Measurements from ENCODE around the gene MICAL3.
"Not testable (repeated sequence)": the region's sequence is repeated elsewhere in the genome, so short reads cannot be mapped to it uniquely, and the experiment has no call there.

Gene MICAL3, protein sequence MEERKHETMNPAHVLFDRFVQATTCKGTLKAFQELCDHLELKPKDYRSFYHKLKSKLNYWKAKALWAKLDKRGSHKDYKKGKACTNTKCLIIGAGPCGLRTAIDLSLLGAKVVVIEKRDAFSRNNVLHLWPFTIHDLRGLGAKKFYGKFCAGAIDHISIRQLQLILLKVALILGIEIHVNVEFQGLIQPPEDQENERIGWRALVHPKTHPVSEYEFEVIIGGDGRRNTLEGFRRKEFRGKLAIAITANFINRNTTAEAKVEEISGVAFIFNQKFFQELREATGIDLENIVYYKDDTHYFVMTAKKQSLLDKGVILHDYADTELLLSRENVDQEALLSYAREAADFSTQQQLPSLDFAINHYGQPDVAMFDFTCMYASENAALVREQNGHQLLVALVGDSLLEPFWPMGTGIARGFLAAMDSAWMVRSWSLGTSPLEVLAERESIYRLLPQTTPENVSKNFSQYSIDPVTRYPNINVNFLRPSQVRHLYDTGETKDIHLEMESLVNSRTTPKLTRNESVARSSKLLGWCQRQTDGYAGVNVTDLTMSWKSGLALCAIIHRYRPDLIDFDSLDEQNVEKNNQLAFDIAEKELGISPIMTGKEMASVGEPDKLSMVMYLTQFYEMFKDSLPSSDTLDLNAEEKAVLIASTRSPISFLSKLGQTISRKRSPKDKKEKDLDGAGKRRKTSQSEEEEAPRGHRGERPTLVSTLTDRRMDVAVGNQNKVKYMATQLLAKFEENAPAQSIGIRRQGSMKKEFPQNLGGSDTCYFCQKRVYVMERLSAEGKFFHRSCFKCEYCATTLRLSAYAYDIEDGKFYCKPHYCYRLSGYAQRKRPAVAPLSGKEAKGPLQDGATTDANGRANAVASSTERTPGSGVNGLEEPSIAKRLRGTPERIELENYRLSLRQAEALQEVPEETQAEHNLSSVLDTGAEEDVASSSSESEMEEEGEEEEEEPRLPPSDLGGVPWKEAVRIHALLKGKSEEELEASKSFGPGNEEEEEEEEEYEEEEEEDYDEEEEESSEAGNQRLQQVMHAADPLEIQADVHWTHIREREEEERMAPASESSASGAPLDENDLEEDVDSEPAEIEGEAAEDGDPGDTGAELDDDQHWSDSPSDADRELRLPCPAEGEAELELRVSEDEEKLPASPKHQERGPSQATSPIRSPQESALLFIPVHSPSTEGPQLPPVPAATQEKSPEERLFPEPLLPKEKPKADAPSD (N-terminal part only)

DNA sequence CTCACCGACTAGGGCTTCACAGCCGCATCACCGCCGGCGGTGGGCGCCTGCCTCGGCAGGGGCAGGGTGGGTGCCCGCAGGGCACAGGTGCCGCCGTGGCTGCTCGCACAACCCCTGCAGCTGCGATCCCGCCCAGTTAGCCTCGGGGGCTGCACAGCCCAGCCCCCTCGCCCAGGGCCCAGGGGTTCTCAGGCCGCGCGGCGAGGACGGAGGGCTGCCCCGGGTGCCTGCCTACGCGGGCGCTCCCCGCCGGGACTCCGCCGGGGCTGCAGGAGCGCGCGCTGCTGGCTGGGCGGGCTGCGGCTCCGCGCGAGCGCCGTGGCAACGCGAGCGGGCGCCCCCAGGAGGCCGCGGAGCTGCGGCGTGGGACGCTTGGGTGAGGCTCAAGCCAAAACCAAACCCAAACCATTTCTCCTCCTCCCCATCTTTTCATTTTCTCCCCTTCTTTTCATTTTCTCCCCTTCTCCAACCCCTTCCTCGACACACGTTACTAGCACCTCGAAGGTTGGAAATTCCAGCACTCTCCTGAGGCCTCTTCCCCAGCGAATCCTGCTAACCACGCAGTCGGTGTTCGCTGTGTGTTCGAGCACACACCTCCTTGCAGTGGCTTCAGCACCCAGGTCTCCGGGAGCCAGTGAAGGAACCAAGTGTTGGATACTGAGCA is at the start of gene MICAL3:
MICAL3 (minus strand) TSS at position 286 of the 664 bp plus-strand sequence. CDS start 117,749 bp downstream, outside the sequence.
- DNase-seq (ENCODE audit: low spot score) = peak; percentile 65

DNA sequence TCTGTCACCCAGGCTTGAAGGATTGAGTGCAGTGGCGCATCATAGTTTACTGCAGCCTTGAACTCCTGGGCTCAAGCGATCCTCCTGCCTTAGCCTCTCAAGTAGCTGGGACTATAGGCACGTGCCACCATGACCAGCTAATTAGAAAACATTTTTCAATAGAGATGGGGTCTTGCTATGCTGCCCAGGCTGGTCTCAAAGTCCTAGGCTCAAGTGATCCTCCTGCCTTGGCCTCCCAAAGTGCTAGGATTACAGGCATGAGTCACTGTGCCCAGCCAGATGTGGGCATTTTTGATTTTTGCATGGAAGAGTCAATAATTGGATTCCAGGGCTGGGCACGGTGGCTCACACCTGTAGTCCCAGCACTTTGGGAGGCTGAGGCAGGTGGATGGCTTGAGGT is 49.6 kb upstream of the MICAL3 start:
- not testable (repeated sequence) for DNase-seq (ENCODE audit: low spot score)

DNA sequence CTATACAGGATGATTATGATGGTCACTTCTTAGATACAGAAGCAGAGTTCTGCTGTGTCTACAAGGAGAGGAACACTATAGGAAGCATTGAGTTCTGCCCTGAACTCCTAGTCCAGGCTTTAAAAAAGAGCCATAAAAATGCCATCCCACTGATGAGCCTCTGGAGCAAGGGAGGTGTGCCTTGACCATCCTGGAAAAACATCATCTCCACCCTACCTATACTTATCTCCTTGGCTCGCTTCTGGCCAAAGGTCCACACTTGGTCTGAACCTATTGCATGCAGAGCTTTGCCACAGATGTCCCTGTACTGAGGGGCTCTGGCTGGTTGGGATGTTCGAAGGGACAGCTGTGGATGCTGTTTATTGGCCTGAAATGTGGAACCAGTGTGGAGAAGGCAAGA is 49.1 kb upstream of the MICAL3 start:
- DNase-seq (ENCODE audit: low spot score) = no peak

DNA sequence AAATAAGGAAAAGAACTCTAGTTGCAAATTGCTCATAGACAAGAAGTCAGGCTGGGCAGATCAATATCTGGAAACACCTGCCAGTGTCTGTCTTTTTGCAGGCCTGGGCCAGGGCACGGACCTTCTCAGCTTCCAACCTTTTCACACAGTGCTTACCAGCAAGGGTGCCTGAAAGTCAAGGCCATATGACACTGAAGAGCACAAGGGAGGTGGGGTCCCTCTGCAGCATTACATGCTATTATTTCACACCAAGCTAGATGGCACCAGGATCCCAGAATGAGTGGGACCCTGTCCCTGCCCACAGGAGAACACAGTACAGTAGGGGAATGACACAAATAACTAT is 47.6 kb upstream of the MICAL3 start:
- DNase-seq (ENCODE audit: low spot score) = no peak

DNA sequence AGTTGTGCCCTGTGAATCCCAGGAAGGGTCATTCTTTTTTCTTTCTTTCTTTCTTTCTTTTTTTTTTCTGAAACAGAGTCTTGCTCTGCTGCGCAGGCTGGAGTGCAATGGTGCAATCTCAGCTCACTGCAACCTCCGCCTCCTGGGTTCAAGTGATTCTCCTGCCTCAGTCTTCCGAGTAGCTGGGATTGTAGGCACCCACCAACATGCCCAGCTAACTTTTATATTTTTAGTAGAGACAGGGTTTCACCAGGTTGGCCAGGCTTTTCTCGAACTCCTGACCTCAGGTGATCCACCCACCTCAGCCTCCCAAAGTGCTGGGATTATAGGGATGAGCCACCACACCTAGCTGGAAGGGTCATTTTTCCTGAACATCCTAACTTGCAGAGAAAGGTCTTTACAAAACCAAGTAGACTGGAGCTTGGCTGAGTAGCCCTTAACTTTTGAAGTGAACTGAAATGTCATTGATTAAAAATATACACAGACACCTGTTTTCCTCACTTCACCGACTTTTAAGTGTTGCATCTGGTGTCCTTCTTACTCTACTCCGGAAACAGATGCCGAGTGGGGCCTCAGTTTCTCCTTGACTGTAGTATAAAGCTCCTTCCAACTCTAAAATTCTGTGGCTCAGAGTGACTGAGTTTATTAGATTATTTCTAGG is 47.1 kb upstream of the MICAL3 start:
- not testable (repeated sequence) for DNase-seq (ENCODE audit: low spot score)

DNA sequence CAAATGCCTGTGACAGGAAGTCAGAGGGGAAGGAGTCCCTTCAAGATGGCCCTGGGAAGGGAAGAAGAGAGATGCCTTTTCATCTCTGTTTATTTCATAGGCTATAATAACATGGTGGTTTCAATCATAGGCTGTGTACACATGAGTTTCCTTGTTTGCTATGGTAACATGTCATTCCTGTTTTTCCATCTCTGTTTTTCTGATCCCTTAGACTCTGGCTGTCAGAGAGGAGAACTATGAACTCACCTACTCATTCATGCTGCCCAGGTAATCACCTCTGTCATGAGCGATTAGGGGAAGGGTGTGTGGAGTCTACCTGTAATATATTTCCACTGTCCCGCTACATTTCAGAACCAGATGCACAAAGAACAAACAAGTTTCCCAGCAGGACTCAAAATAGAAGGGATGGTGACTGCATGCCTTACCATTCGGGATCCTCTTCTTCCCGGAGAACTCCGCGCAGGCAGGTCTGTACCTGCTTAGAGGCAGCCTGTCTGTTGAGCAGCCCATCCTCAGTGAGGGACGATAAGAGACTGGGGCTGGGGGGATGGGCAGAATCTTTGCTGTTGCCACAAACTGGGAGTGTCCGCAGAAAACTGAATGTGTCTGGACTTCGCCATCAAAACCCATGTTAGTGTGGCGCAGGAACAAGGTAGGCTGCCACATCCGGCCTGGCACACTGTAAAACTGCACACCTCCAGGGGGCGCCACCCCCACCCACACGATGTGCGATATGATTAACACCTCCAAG is 46.4 kb upstream of the MICAL3 start:
- no peak for DNase-seq (ENCODE audit: low spot score)

DNA sequence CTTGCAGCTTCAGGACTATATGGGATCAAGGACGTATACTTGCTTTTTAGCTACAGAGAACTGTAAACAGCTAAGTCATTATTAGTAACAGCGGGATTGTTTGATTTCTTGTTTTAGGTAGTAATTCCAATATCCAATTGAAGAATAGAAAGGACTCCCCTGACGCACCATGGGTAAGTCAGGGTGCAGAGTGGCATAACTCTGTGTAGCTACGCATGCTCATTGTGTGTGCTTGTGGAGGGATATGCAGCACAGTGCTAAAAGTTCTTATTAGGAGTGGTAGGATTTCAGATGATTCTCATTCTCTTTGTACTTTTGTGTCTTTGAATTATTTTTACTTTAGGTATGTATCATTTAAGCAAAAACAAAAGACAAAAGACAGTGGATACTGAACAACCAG is 45.7 kb upstream of the MICAL3 start:
- no peak for DNase-seq (ENCODE audit: low spot score)

DNA sequence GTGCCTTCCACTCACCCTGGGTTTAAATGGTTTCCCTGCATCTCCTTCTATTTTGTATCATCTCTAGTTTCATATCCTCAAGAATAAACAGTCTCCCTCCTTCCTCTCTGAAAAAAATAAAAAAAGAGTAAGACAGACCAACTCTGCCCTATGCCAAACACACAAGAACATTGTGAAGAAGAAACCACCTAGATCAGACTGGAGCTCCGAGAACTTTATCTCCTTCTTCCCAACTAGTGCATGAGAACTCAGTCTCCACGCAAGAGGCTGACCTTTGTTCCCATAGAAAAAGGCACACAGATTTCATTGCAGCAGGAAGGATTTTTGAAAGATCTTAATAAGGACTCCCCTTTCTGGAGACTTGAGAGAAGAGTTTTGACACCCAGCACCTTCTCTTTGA is 44.7 kb upstream of the MICAL3 start:
- no peak for DNase-seq (ENCODE audit: low spot score)

DNA sequence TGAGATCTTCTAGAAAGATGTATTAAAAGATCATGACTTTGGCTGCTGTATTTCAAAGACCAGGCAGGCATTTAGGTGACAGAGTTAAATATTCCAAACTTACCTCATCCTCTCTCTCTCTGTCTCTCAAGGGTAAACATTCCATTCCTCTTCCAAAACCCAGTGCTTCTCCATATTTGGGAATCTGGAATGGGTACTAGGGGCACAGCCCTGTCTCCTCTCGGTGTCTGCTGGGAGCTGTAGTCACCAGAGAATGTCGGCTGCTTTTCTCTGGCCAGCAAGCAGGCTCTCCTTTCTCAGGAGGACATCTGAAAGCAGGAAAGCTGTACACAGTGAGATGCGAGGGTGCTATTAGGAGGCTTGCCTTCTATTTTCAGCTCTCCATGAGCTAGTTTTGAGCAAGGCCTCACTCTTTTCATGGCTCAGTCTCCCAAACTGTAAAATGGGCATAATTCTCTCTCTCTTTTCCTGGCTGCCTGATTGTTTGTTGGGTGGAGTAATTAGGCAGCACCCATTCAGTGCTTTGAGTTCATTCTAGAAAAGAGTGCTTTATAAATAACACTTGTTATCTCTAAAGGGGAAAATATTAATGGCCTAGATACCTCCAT is 44.1 kb upstream of the MICAL3 start:
- no peak for DNase-seq (ENCODE audit: low spot score)

DNA sequence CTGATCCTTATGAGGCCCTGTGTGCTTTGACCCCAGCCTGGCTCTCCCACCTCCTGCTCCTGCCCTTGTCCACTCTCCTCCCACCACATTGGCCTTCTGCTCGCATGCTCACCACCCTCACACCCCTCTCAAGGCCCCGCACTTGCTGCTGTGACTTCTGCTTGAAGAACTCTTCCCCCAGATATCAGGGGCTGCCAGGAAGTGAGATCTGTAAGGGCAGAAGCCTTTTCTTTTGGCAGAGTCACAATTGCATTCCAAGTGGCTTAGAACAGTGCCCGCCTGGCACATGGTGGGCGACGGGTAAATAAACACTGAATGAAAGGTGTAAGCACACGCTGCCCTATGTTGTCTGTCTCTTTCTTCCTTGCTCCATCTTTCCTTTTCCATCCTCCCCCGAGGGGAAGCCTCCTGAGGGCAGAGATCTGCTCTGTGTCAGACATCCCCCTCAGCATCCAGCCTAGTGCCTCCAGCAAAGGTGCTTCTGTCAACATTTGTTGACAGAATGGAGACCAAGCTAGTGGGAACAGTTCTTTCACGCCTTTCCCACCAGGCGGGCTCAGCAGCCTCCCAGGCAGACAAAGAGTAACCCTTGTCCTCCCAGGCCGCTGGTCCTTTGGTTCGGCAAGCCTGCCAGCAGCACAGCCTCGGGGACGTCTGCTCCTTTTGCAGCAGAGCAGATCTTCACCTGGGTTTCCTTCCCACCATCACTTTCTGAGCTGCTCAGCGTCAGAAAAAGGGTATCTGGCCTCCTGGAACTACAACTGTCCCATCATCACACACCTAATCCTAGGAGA is 43.4 kb upstream of the MICAL3 start:
- DNase-seq (ENCODE audit: low spot score) = no peak

DNA sequence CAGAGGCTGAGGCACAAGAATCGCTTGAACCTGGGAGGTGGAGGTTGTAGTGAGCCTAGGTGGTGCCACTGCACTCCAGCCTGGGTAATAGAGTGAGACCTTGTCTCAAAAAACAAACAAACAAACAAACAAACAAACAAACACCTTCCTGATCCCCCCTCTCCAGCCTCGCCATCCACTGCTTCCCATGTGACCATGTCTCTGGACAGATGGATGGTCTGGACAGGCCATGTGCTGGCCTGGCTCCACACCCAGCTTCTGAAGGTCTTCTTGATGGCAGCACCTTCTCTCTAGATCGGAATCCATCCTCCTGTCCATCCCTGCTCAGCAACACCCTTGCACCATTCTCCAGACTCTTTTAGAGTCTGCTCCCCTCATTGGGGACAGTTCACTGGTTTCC is 42.8 kb upstream of the MICAL3 start:
- no peak for DNase-seq (ENCODE audit: low spot score)

DNA sequence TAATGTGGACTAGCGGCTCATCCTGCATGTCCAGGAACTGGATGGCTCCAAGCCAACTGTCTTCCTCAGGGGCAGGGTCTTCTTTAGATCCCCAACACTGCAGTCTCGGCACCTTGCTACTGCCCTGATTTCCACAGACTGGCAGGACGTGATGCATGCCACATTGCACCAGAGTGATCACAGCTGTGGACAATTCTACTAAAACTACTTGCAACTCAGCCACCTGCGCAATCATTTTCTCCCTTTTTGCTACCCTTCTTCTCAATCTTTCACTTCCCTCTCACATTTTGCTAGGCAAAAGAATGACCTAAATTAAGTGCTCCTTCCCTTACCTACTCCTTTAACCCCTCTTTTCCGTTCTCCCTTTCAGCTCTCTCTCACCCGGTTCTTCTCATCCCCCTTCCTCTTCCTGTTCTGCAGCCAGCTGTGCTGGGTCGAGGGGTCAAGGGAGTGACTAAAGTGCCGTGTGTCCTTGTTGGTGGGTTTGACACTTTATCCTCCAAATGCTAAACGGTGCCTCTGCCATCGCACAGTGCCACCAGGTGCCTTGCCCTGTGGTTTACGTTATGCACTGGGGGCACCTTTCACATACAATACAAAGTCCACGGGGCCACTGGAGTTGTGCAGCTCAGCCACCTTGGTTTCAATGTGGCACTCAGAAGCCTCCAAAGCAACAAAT is 42.0 kb upstream of the MICAL3 start:
- no peak for DNase-seq (ENCODE audit: low spot score)

DNA sequence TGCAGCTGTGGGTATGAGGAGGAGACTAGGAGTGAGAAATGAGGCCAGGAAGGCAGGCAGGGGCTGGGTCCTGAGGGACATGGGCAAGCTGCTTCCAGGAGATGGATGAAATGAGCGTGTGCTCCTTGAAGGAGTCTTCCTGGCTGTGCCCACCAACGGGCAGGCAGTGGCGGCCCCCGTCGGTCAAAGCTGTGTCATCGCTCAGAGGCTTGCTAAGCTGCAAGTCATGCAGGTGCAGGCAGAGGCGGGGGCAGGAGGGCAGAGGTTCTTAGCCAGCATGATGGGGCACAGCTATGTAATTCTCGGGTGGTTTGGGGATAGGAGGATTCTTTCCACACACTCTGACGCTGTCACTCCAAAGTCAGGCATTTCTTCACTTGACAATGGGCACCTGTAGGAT is 40.9 kb upstream of the MICAL3 start:
- no peak for DNase-seq (ENCODE audit: low spot score)

DNA sequence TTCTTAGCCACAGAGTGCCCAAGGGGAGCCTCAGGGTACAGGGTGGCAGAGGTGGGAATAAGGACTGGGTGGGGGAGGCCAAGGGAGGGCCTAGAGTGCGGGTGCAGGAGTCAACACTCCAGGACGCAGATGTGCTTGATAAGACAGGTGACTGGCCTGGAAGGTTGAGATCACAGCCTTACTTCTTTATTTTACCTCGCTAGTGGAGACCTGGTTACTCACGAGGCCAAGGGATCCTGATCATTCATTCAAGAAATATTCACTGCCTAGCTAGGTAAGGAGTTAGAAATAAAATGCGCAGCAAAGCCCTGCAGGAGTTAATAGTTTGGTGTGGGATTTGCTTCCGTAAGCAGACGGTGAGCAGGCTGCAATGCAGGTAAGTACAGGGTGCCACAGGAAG is 40.3 kb upstream of the MICAL3 start:
- DNase-seq (ENCODE audit: low spot score) = no peak

DNA sequence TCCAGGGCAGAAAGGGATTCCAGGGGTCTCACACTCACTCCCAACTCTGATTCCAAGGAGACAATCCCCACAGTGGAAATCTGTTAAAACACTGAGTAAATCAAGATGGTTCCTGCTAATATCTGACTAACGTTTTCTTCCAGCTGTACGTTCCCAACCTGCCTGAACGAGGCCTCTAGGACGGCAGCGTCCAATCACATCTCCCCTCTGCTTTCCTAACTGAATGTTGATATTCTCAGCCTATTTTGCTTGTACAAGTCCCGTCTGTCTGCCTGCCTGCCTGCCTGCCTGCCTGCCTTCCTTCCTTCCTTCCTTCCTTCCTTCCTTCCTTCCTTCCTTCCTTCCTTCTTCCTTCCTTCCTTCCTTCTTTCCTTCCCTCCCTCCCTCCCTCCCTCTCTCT is 39.4 kb upstream of the MICAL3 start:
- DNase-seq (ENCODE audit: low spot score) = not testable (repeated sequence)

DNA sequence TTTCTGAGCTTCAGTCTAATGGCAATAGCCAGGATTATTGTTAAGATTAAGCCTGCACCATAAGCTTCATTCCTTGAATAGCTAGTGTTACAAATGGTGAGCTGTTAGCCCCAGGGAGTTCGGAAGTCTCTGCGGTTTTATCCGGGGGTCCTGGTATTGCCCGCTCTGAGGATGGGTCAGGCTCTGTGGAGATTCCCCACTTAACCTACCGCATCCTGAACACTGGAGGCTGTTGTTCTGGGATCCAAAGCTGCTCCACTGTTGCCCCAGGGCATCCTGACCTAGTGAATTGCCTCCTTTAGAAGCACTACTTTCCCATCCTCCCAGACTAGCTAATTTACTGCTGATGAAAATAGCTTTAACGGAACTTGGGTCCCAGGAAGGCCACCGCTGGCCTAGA is 38.9 kb upstream of the MICAL3 start:
- DNase-seq (ENCODE audit: low spot score) = no peak

DNA sequence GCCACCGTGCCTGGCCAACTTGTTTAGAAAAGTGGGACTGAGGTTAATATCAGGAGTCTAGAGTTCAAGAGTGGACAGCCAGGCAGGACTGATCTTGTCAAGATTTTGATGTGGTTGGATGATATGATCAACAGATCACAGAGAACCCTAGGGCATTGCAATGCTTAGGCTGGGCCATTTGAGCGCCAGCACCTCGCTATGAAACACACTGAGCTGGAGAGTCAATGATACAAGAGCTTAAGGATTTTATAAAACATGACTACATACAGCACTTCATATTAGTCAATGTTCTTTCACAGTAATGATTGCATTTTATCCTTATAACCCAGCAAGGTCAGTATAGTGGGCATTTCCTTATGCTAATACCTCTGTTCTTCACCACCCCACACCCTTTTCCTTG is 38.1 kb upstream of the MICAL3 start:
- DNase-seq (ENCODE audit: low spot score) = no peak

DNA sequence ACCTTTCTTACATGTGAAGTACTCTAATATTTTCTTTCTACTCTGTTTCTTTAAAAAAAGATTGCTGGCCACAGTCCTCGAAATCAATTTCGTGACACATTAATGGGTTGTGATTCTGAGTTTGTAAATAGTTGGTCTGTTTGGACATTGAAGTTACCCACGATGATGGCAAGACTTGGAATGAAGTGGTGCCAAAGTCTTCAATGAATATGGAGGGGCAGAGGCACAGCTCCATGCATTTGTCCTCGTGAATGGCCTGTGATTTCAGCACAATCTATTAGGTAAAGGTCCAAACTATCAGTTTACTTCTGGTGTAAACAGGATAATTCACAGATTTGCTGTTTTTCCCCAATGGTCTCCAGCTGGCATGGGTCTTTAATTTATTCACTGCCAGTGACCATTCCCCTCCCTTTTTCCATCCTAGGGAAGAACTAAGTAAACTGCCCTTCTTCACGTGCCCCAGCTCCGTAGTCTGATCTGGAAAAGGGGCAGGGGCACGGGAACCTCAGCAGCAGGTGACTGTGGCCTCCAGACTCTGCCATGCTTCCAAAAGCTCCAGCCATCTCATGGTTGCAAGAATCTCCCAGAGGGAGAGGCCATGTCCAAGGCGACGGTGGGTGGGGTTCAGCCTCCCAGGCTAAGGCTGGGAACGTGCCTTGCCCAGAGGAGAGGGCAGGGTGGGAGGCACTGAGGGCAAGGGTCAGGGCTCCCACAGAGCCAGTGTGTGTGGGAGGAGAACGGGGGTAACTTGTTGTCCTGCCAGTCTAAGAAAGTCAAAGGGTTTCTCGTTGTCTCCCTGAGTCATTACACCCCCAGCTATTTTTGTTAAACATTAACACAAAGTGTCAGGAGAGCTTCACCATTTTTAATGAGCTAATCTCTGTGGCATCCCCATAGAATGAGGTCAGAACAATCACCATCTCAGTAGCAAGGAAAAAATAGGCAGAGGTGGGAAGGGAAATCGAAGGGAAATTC is 36.6 kb upstream of the MICAL3 start:
- DNase-seq (ENCODE audit: low spot score) = no peak

All from cerebellar cortex (tissue), 1 donor.